ENCODE measurements around the gene BIK. TPM values are rescaled to one million over a fixed set of nuclear protein-coding genes. Genes with fewer than 3 reads are reported as not detected.

BIK gene
- total RNA-seq, 6 experiments from 2014 or later, result 0.20 TPM; not detected in 5

DNA sequence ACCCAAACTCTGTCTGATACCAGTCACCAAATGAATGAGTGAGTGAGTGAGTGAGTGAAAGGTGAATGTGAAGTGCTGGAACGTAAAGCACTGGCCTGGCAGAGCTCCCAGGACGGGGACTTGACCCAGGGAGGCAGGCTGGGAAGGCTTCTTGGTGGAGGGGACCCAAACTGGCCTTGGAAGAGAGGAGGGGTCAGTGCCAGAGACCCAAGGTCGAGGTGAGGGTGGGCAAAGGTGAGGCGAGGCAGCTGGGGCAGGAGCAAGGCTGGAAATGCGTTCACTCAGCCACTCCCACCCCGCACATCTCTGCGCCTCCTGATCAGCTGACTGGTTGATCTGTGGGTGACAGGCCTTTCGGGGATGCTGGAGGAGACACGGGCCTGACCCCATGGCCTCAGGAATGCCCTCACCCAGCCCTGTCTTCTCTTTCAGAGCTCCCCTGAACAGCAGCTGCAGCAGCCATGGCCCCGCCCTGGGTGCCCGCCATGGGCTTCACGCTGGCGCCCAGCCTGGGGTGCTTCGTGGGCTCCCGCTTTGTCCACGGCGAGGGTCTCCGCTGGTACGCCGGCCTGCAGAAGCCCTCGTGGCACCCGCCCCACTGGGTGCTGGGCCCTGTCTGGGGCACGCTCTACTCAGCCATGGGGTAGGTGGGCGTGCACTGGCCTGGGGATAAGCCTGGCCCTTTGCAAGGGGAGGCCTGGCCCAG lies 48.4 kb downstream of the BIK start:
- no peak overlapping the region for H3K4me3 Mint-ChIP-seq
- peaks cover 5% of the 10 kb centered on the region; the same call in 1 of the 2 replicates for H3K36me3 Mint-ChIP-seq (ENCODE audit: low read depth)
- H3K27me3 Mint-ChIP-seq (ENCODE audit: insufficient read depth), result peaks cover 2% of the 10 kb centered on the region
- no peak overlapping the region; the same call in 1 of the 2 replicates for H3K27ac Mint-ChIP-seq
- H3K9me3 Mint-ChIP-seq, result no peaks in the 10 kb centered on the region
- DNase-seq, result no peak
- H3K4me1 Mint-ChIP-seq (ENCODE audit: low read depth), result 0 out of 2 replicates have a peak, but pooled peaks cover 6% of the 10 kb centered on the region
- no peak for TF ChIP-seq CTCF (IDR thresholded peaks at IDR 0.05)

DNA sequence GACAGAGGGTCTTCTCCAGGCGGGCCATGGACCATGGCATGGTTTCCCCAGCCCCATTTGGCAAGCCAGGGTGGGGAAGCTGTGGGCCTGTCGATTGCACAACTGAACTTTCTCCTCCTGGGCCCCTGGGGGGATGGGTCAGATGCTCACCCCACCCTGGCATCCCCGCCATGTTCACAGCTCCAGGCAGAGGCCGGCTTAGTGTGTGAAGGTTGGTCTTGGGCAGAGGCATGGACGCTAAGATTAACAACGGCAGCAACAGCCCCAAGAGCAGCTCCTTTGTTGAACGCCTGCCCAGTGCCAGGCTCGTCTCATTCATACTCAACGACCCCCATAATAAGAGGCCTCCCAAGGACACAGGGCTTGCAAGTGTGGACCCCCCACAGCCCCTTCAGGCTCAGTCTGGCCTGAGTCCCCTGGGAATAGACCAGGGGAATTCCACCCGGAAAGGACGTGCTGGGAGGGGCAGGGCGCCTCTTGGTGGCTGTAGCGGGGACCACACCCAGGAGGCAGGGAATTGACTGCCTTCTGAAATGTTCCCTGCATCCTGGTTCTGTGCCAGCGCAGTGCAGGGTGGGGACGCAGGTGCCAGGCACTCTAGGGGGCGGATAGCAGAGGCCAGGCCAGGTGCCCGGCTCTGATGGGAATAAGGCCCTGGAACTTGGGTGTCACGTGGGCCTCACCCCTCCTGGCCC lies 49.1 kb downstream of the BIK start:
- H3K27ac Mint-ChIP-seq, result no peak overlapping the region
- peak; percentile 60 for TF ChIP-seq CTCF (IDR thresholded peaks at IDR 0.05)
- H3K4me3 Mint-ChIP-seq, result no peak overlapping the region
- peaks cover 3% of the 10 kb centered on the region for H3K27me3 Mint-ChIP-seq (ENCODE audit: insufficient read depth)
- DNase-seq, result no peak
- no peaks in the 10 kb centered on the region for H3K9me3 Mint-ChIP-seq
- H3K4me1 Mint-ChIP-seq (ENCODE audit: low read depth), result 0 out of 2 replicates have a peak, but pooled peaks cover 6% of the 10 kb centered on the region
- H3K36me3 Mint-ChIP-seq (ENCODE audit: low read depth), result peaks cover 8% of the 10 kb centered on the region; the same call in 1 of the 2 replicates

DNA sequence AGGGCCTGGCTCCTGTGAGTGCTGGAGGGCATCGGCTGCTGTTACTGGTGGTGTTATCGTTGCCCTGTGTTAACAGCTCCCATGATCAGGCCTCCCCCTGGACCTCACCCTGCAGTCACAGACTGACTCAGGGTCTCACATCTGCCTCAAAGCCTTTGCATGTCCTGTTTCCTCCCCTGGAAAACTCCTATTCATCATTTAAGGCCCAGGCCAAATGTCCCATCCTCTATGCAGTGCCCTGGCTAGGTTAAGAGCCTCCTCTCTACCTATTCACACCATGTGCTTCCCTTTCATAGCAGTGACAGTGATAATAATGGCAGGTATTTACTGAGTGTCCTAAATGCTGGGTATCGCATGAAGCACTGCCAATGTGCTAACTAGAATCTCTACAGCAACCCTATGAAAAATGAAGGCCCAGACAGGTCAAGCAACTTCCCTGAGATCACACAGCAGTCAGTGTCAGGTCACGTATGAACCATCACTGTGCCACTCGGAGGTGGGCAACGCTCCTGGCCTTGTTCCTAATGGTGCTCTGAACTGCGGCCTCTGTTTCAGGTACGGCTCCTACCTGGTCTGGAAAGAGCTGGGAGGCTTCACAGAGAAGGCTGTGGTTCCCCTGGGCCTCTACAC lies 50.1 kb downstream of the BIK start:
- peaks cover 8% of the 10 kb centered on the region; the same call in 1 of the 2 replicates for H3K36me3 Mint-ChIP-seq (ENCODE audit: low read depth)
- TF ChIP-seq CTCF (IDR thresholded peaks at IDR 0.05), result no peak
- DNase-seq, result no peak
- H3K9me3 Mint-ChIP-seq, result no peaks in the 10 kb centered on the region
- no peak overlapping the region for H3K4me3 Mint-ChIP-seq
- H3K27me3 Mint-ChIP-seq (ENCODE audit: insufficient read depth), result peaks cover 3% of the 10 kb centered on the region
- 0 out of 2 replicates have a peak overlapping the region, but pooled peaks have one; percentile 33 for H3K27ac Mint-ChIP-seq
- 0 out of 2 replicates have a peak, but pooled peaks cover 6% of the 10 kb centered on the region for H3K4me1 Mint-ChIP-seq (ENCODE audit: low read depth)

GRCh38 chr22:43162412-43163150 lies 52.0 kb downstream of the BIK start:
- Mint-ChIP-seq H3K36me3 (ENCODE audit: low read depth) (peaks cover 8% of the 10 kb centered on the region; the same call in 1 of the 2 replicates), H3K4me3 (no peak overlapping the region), H3K27me3 (ENCODE audit: insufficient read depth) (peaks cover 5% of the 10 kb centered on the region), H3K27ac (no peak overlapping the region), H3K4me1 (ENCODE audit: low read depth) (0 out of 2 replicates have a peak, but pooled peaks cover 6% of the 10 kb centered on the region), H3K9me3 (no peaks in the 10 kb centered on the region)
- no peak for DNase-seq
- TF ChIP-seq CTCF (IDR thresholded peaks at IDR 0.05), result no peak

DNA sequence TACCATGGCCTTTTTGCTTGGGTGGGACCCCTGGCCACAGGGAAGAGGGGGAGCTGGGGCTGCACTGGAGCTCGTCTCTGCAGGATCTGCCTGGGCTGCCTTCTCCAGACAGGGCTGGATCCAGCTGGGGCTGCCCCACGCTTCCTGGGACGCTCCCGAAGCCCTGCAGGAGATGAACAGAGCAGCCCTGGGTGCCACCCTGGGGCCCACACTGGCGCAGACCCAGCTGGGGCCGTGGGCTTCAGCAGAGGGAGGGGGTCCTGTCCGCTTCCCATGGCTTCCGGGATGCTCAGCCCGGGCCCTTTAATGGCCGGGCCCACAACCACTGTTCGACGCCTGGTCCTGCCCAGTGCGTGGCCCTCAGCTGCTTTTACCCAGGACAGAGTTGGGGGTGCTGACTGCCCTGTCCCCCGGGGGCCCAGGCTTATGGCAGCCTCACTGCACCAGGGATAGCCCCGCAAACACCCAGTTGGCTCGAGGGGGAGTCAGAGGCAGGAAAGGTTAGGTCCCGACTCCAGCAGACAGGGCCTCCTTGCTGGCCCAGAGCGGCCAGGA lies 52.8 kb downstream of the BIK start:
- no peak overlapping the region for H3K27ac Mint-ChIP-seq

More for the DNA sequence above, 52.8 kb downstream of the BIK start:
- Mint-ChIP-seq H3K4me3 (no peak overlapping the region), H3K4me1 (ENCODE audit: low read depth) (0 out of 2 replicates have a peak, but pooled peaks cover 6% of the 10 kb centered on the region), H3K9me3 (no peaks in the 10 kb centered on the region), H3K27me3 (ENCODE audit: insufficient read depth) (peaks cover 3% of the 10 kb centered on the region; the same call in 1 of the 2 replicates), H3K36me3 (ENCODE audit: low read depth) (peaks cover 8% of the 10 kb centered on the region; the same call in 1 of the 2 replicates)
- no peak for TF ChIP-seq CTCF (IDR thresholded peaks at IDR 0.05)
- no peak for DNase-seq
